IMR-90 (cell line): ENCODE measurements around the gene PALLD. TPM values are rescaled to one million over a fixed set of nuclear protein-coding genes. Genes with fewer than 3 reads are reported as not detected.

ENCODE experiments used
- ATAC-seq: fragments of 200-7000 bp; cut with Tn5 transposase; 2 replicates; pipeline ENCODE4 v1.9.1; 2020; ENCODE audit warnings: low read depth, mild to moderate bottlenecking, moderate library complexity
- BruUV-seq: library from RNA; stranded (reverse); fragments of 400-500 nt; replicated peaks from 2 replicates; lab custom pipeline; 2021; lab: Mats Ljungman, UMichigan
- CTCF ChIA-PET: fragments of 300-600 bp; formaldehyde crosslinking; extraction: SDS; loops from one replicate; lab custom pipeline; 2021; ENCODE audit warnings: antibody characterized with exemption; lab: Yijun Ruan, JAX
- POLR2A ChIA-PET: fragments of 300-600 bp; sonication (Branson Sonifier 250); formaldehyde crosslinking; loops from one replicate; lab custom pipeline; 2022; ENCODE audit warnings: antibody characterized with exemption; ENCODE audit not compliant: unreplicated experiment; lab: Charles Lee
- DNase-seq: peaks from one replicate; pipeline ENCODE4 v3.0.0; 2013
- H2AFZ ChIP-seq: replicated peaks from 2 replicates; pipeline ENCODE3; 2013; ENCODE audit warnings: low read length, mild to moderate bottlenecking; ENCODE audit not compliant: poor library complexity
- H2AK5ac ChIP-seq: 2 replicates; pipeline ENCODE4 v1.6.1; 2013; ENCODE audit warnings: low read depth, low read length, inconsistent platforms
- H2AK9ac ChIP-seq: replicated peaks from 2 replicates; pipeline ENCODE3; 2013; ENCODE audit warnings: mild to moderate bottlenecking, low read depth, low read length, moderate library complexity; ENCODE audit not compliant: poor library complexity
- H2BK120ac ChIP-seq: 2 replicates; pipeline ENCODE4 v1.6.1; 2013; ENCODE audit warnings: low read depth, low read length, inconsistent platforms
- H2BK15ac ChIP-seq: 3 replicates; pipeline ENCODE4 v1.6.1; 2013; ENCODE audit warnings: low read depth, low read length, inconsistent platforms
- H2BK20ac ChIP-seq: 2 replicates; pipeline ENCODE4 v1.6.1; 2013; ENCODE audit warnings: low read depth, mild to moderate bottlenecking, inconsistent platforms, low read length, moderate library complexity
- H2BK5ac ChIP-seq: 2 replicates; pipeline ENCODE4 v1.6.1; 2013; ENCODE audit warnings: mild to moderate bottlenecking, low read depth, low read length, inconsistent platforms; ENCODE audit not compliant: poor library complexity, severe bottlenecking
- H3K14ac ChIP-seq: replicated peaks from 2 replicates; pipeline ENCODE4 v1.6.1; 2013; ENCODE audit warnings: low read depth, low read length, inconsistent platforms
- H3K18ac ChIP-seq: 2 replicates; pipeline ENCODE4 v1.6.1; 2013; ENCODE audit warnings: low read depth, low read length, control low read depth
- H3K23ac ChIP-seq: 2 replicates; pipeline ENCODE4 v1.6.1; 2013; ENCODE audit warnings: low read depth, low read length, inconsistent platforms
- H3K27ac ChIP-seq: 2 replicates; pipeline ENCODE4 v1.5.1; 2013; ENCODE audit warnings: mild to moderate bottlenecking, control low read depth, low read length; ENCODE audit not compliant: insufficient read depth
- H3K27me3 ChIP-seq: 2 replicates; pipeline ENCODE4 v1.6.1; 2013; ENCODE audit warnings: low read length; ENCODE audit not compliant: control insufficient read depth, insufficient read depth
- H3K36me3 ChIP-seq: 2 replicates; pipeline ENCODE4 v1.6.1; 2013; ENCODE audit warnings: low read length, mixed read lengths; ENCODE audit not compliant: control insufficient read depth, insufficient read depth
- H3K4ac ChIP-seq: 2 replicates; pipeline ENCODE4 v1.6.1; 2013; ENCODE audit warnings: low read depth, low read length, inconsistent platforms
- H3K4me1 ChIP-seq: 2 replicates; pipeline ENCODE4 v1.6.1; 2013; ENCODE audit warnings: low read length, mixed read lengths; ENCODE audit not compliant: control insufficient read depth, insufficient read depth
- H3K4me2 ChIP-seq: 2 replicates; pipeline ENCODE4 v1.6.1; 2013; ENCODE audit warnings: low read depth, mild to moderate bottlenecking, control low read depth, low read length, moderate library complexity
- H3K4me3 ChIP-seq: 2 replicates; pipeline ENCODE4 v1.5.1; 2013; ENCODE audit warnings: low read depth, mild to moderate bottlenecking, control low read depth, low read length, moderate library complexity; ENCODE audit not compliant: insufficient read depth
- H3K56ac ChIP-seq: 2 replicates; pipeline ENCODE4 v1.6.1; 2013; ENCODE audit warnings: low read length, inconsistent platforms; ENCODE audit not compliant: insufficient read depth; ENCODE audit errors: extremely low read depth
- H3K79me1 ChIP-seq, 2 experiments: 2 replicates each; pipeline ENCODE4 v1.6.1; 2013; ENCODE audit warnings: low read length in 2 of 2, inconsistent platforms in 1 of 2, low read depth in 1 of 2
- H3K9ac ChIP-seq: 2 replicates; pipeline ENCODE4 v1.6.1; 2013; ENCODE audit warnings: low read depth, low read length, control low read depth
- H3K9me1 ChIP-seq: 2 replicates; pipeline ENCODE4 v1.6.1; 2013; ENCODE audit warnings: low read length, inconsistent platforms; ENCODE audit not compliant: insufficient read depth
- H3K9me3 ChIP-seq: 2 replicates; pipeline ENCODE4 v1.6.1; 2013; ENCODE audit warnings: low read length; ENCODE audit not compliant: control insufficient read depth, insufficient read depth
- H4K20me1 ChIP-seq: 2 replicates; pipeline ENCODE4 v1.6.1; 2013; ENCODE audit warnings: low read length, inconsistent platforms; ENCODE audit not compliant: insufficient read depth
- H4K5ac ChIP-seq: 2 replicates; pipeline ENCODE4 v1.6.1; 2013; ENCODE audit warnings: mild to moderate bottlenecking, low read depth, low read length, control low read depth
- H4K8ac ChIP-seq, 2 experiments: 2 replicates each; pipeline ENCODE4 v1.6.1; 2013; ENCODE audit warnings: low read depth in 2 of 2, low read length in 2 of 2, control low read depth in 1 of 2, inconsistent platforms in 1 of 2
- H4K91ac ChIP-seq: 2 replicates; pipeline ENCODE4 v1.6.1; 2013; ENCODE audit warnings: low read depth, low read length, inconsistent platforms; ENCODE audit not compliant: insufficient read depth
- CEBPB ChIP-seq: IDR thresholded peaks from 2 replicates; pipeline ENCODE4 v1.6.1; 2012; ENCODE audit warnings: low read depth, low read length, improper control_type of control experiment
- CHD1 ChIP-seq: IDR thresholded peaks from 2 replicates; pipeline ENCODE4 v1.6.1; 2012; ENCODE audit warnings: low read depth, low read length, improper control_type of control experiment
- CTCF ChIP-seq: conservative IDR thresholded peaks from 2 replicates; pipeline ENCODE4 v1.5.1; 2012; ENCODE audit warnings: mild to moderate bottlenecking, low read depth, low read length, improper control_type of control experiment
- ELK1 ChIP-seq: fragments of 150-350 bp; IDR thresholded peaks from 2 replicates; pipeline ENCODE4 v1.6.1; 2016; ENCODE audit warnings: low read depth, mild to moderate bottlenecking, low read length, moderate library complexity, borderline replicate concordance
- FOS ChIP-seq: fragments of 150-350 bp; IDR thresholded peaks from 2 replicates; pipeline ENCODE4 v1.6.1; 2016; ENCODE audit warnings: low read depth, low read length
- MAZ ChIP-seq: IDR thresholded peaks from 2 replicates; pipeline ENCODE4 v1.6.1; 2012; ENCODE audit warnings: low read depth, mild to moderate bottlenecking, low read length, improper control_type of control experiment, moderate library complexity, borderline replicate concordance
- MXI1 ChIP-seq: IDR thresholded peaks from 2 replicates; pipeline ENCODE4 v1.6.1; 2012; ENCODE audit warnings: low read depth, mild to moderate bottlenecking, low read length, moderate library complexity, borderline replicate concordance
- USF2 ChIP-seq: fragments of 150-350 bp; IDR thresholded peaks from 2 replicates; pipeline ENCODE4 v1.6.1; 2017; ENCODE audit warnings: mild to moderate bottlenecking, antibody characterized with exemption, low read length, low read depth
- WGBS, 2 experiments: methylation state at CpG; one replicate each; pipeline versions ENCODE4 v1.1.5 to v1.1.7; 2013; ENCODE audit warnings: missing lambda C conversion rate in 2 of 2; ENCODE audit not compliant: insufficient read length in 1 of 2; ENCODE audit errors: extremely low coverage in 2 of 2; 5-methylcytosine and 5-hydroxymethylcytosine counted together
- dilution Hi-C: fragments of 300-500 bp; cut with HindIII; formaldehyde crosslinking; loops from one replicate; pipeline ENCODE4 v1.14.3; 2018; ENCODE audit warnings: low sequenced_read_pairs; ENCODE audit not compliant: unreplicated experiment
- in situ Hi-C: fragments of 300-500 bp; cut with MboI; formaldehyde crosslinking; loops from 3 replicates; pipeline ENCODE4 v1.14.3; 2019; ENCODE audit warnings: low sequenced_read_pairs, inconsistent platforms, mixed read lengths
- intact Hi-C: fragments of 100-400 bp; cut with micrococcal nuclease; formaldehyde crosslinking; loops from 2 replicates; pipeline ENCODE4 v1.10.0; 2022
- polyA plus RNA-seq, 3 experiments: library from polyadenylated mRNA; depleted of rRNA; stranded (reverse); fragments of >200 nt; gene quantifications; 2 replicates each; pipeline ENCODE4 v1.2.3, GENCODE V29; 2012; ENCODE audit warnings: low replicate concordance in 1 of 3
- total RNA-seq: library from RNA; depleted of rRNA; stranded (reverse); fragments of >200 nt; gene quantifications from 2 replicates; pipeline ENCODE4 v1.2.3, GENCODE V29; 2012

Gene PALLD
- total and polyA plus RNA-seq, 2 of the 4 experiments (the other 2 are of a cell fraction): 91.0 to 91.9 TPM

GRCh38 chr4:168694667-168695066 is 197.8 kb downstream of the PALLD start:
- POLR2A ChIA-PET: interaction anchor here (0.6 to 1.2 kb wide), 3 partner anchors 138 to 240 kb away, joined by 3 to 40 read pairs (median 3); no protein-coding TSS in a partner anchor

More at GRCh38 chr4:168694667-168695066, 197.8 kb downstream of the PALLD start:
- H3K56ac ChIP-seq: no peak overlapping the region
- DNase-seq (peak; percentile 72), ATAC-seq (peak; percentile 79)
- CTCF ChIA-PET: interaction anchor here (1.2 kb wide), 1 partner anchor 16 kb away, joined by 5 read pairs; no protein-coding TSS in a partner anchor
- no peak overlapping the region for H3K27ac ChIP-seq
- no TSS peak for BruUV-seq
- no CpG with 5 or more reads among the region's 4 CpGs for WGBS, 2 experiments
- peak overlapping the region; percentile 20; the same call in 1 of the 2 replicates for H4K5ac ChIP-seq
- no peak overlapping the region for H2BK15ac ChIP-seq
- H4K8ac ChIP-seq: no peak overlapping the region; a peak in 1 of 4 replicates
- H3K14ac ChIP-seq: no peak overlapping the region
- H2BK20ac ChIP-seq: no peak overlapping the region
- H3K4me3 ChIP-seq: no peak overlapping the region
- no peak overlapping the region for H3K9ac ChIP-seq
- no peaks in the 10 kb centered on the region for H3K79me1 ChIP-seq
- H4K20me1 ChIP-seq: no peaks in the 10 kb centered on the region
- peaks cover 14% of the 10 kb centered on the region for H3K4me1 ChIP-seq
- peak overlapping the region; percentile 46 for H3K4me2 ChIP-seq
- H2BK120ac ChIP-seq: no peak overlapping the region
- H3K9me1 ChIP-seq: no peaks in the 10 kb centered on the region
- no peak for TF ChIP-seq USF2
- TF ChIP-seq ELK1: no peak
- 0 out of 2 replicates have a peak, but pooled peaks have one; percentile 33 for TF ChIP-seq MAZ
- TF ChIP-seq CHD1: no peak
- peak; percentile 20; the same call in 1 of the 2 replicates for TF ChIP-seq FOS
- no peak for TF ChIP-seq CTCF
- TF ChIP-seq MXI1: no peak
- TF ChIP-seq CEBPB: peak; percentile 79
- intact Hi-C loops: loop anchor here (2.0 to 10.0 kb wide), 3 partner anchors 110 to 380 kb away; partner anchors contain the start of gene DDX60
- no peaks in the 10 kb centered on the region for H3K36me3 ChIP-seq
- H3K9me3 ChIP-seq: no peaks in the 10 kb centered on the region
- no peak overlapping the region for H2AK5ac ChIP-seq
- no peak overlapping the region for H2AFZ ChIP-seq
- peak overlapping the region; percentile 45 for H2BK5ac ChIP-seq
- in situ Hi-C loops: loop anchor here (25.0 kb wide), 1 partner anchor 507 kb away; no protein-coding TSS in a partner anchor
- no peak overlapping the region for H3K4ac ChIP-seq
- dilution Hi-C loops: no loop called here
- no peak overlapping the region; the same call in 1 of the 2 replicates for H4K91ac ChIP-seq
- H3K23ac ChIP-seq: no peak overlapping the region
- no peak overlapping the region for H2AK9ac ChIP-seq
- H3K18ac ChIP-seq: peak overlapping the region; percentile 20; the same call in 1 of the 2 replicates
- no peaks in the 10 kb centered on the region for H3K27me3 ChIP-seq
